GM21390 (cell line): ENCODE results near the gene FGD4.
A peak's percentile ranks its signal among the peaks of the same experiment; 100 is the strongest.

Experiments
- ATAC-seq: cut with Tn5 transposase; IDR thresholded peaks from one replicate; pipeline ENCODE4 v1.9.1; 2021; ENCODE audit not compliant: unreplicated experiment

The FGD4 gene

DNA sequence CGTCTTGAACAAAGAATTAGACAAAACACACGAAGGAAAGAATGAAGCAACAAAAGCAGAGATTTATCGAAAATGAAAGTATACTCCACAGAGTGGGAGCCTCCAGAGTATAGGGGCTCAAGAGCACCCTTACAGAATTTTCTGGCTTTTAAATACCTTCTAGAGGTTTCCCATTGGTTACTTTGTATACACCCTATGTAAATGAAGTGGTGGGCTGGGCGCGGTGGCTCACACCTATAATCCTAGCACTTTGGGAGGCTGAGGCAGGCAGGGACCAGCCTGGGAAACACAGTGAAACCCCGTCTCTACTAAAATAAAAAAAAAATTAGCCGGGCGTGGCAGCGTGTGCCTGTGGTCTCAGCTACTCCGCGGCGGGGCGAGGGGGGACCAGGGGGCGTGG is 266.7 kb downstream of the FGD4 start:
- no peak for ATAC-seq

DNA sequence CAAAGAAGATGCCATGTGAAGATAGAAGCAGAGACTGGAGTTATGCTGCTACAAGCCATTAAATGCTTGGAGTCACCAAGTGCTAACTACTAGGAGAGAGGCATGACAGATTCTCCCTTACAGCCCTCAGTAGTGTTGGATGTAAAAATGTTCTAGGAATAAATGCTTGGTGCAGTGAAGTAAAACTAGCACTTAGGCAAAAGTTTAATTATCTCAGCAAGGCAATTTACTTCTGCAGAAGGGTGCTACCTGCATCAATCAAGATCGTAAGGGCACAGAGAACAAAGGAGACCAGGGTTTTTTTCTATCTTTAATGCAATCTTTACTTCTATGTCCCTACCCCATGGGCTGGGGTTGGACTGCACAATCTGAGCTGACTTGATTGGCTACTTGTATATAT is 270.2 kb downstream of the FGD4 start:
- no peak for ATAC-seq

GRCh38 chr12:32671930-32672780 is 272.8 kb downstream of the FGD4 start:
- ATAC-seq: no peak

DNA sequence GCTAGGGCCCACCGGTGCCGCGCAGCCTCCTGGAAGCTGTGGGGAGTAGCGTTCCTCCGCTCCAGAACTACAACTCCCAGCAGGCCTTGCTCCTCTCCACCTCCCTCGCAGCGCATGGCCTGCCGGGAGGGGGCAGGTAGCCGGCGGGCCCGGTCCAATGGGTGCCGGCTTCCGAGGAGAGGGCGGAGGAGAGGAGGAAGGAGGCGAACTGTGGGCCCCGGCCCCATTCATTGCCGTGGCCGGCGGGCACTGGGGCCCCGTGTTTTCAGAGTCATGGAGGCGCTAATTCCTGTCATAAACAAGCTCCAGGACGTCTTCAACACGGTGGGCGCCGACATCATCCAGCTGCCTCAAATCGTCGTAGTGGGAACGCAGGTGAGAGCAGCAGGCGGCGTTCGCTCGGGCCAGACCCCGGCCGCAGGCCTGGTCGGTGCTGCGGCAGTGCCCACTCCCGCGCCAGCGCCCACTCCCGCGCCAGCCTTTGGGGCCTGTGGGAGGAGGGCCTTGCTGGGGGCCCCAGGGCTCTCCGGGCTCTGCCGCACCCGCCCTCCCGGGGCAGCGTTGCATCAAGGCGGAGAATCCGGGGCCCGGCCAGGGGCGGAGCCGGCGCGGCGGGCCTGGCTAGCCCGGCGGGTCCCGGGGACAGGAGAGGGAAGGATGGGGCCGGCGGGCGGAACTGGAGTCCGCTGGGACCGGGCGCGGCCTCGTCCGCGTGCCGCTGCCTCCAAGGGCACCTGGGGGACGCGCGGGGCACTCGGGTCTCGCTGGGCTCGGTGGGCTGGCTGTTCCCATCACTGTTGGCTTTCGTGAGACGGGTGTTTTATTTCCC is 279.9 kb downstream of the FGD4 start, which contains the start of gene DNM1L:
Gene DNM1L (plus strand): TSS at position 211 of the 829 bp plus-strand sequence. CDS start 63 bp downstream, at position 274.
- peak; percentile 92 for ATAC-seq

GRCh38 chr12:32679920-32680237 is 280.5 kb downstream of the FGD4 start:
- peak; percentile 15 for ATAC-seq

- no peak for ATAC-seq
Observed at GRCh38 chr12:32680787-32681186, 281.4 kb downstream of the FGD4 start.

DNA sequence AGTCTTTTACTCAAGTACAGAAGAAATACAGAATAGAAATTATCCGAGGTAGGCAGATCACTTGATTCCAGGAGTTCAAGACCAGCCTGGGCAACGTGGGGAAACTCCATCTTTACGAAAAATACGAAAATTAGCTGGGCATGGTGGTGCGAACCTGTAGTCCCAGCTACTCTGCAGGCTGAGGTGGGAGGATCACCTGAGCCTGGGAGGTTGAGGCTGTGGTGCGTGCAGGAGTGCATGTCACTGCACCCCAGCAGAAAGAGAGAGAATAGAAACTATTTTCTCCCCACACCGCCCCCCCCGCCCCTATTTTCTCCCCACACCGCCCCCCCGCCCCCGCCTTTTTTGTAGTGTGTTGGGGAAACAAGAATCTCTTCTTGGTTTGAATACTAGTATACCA is 281.9 kb downstream of the FGD4 start:
- no peak for ATAC-seq

DNA sequence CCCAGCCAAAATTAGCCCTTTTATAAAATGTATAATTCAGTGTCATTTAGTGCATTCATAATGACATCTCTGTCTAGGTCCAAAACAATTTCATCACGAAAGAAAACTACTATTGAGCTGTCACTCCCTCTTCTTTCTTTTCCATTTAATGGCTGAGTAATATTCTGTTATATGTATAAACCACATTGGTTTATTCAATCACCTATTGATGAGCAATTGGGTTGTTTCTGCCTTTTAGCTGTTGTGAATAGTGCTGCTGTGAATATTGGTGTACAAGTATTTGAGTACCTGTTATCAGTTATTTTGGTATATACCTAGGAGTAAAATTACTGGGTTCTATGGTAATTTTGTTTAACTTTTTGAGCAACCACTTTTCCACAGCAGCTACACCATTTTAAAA is 287.0 kb downstream of the FGD4 start:
- ATAC-seq: no peak

- ATAC-seq: no peak
Observed at GRCh38 chr12:32688786-32689185, 289.4 kb downstream of the FGD4 start.

- ATAC-seq: no peak
Observed at GRCh38 chr12:32690927-32691326, 291.6 kb downstream of the FGD4 start.

DNA sequence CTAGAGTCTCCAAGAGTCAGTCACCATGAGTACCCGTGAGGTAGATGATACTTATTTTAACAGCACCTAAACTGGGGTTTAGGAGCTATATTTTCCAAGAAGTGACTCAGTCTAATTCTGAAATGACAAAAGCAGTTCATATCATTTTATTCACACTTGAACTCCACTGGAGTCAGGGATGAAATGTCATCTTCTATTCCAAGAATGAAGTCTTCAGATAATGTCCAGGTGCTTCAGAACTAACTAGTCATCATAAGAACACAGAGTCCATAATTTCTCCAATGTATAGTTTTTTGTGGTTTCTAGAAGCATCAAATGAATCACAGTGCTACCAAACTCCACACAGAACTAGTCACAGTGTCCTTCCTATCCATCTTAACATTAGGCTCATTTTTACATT is 293.0 kb downstream of the FGD4 start:
- ATAC-seq: no peak

GRCh38 chr12:32693036-32693435 is 293.7 kb downstream of the FGD4 start:
- ATAC-seq: no peak
